ENCODE results near the gene MBNL1. TPM values are rescaled to one million over a fixed set of nuclear protein-coding genes. Genes with fewer than 3 reads are reported as not detected.

The MBNL1 gene
- total and polyA plus RNA-seq, 2 of the 4 experiments (the other 2 are of a cell fraction): 127 to 664 TPM

DNA sequence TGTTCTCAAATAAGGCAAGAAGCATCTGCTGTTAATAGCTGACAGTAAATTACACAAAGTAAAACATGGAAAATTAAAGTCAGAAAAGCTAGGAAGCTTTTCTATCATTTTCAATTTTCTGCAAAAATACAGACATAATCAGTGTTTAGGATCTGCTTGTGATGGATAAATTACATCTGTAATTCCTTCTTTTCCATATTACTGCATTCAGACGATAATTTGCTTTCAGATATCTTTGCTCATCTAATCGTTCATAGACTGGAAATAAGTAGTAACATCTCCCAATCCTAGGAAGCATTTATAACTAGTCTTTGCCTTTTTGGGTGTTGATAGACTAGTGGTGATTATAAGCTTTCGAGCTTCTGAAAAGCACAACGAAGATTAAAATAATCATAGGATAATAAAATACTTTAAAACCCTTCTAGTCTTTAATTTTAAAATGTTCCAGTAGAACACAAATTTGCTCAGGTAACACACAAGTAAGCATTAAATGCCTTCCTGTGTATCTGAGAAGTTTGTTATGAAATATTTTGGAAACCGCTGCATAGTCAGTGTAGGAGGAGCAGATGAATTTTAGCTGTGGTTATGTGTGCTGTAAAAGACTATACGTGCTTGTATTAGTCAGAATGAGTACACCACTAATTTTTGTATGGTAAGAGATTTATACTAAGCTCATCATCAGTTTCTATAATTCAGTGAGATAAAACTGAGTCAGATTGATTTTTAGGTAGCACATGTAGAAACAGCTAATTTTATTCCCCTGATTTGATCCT, 41.0 kb downstream of the MBNL1 start:
- DNase-seq (peak; percentile 83), ATAC-seq (ENCODE audit: low read depth) (peak; percentile 70)
- Histone ChIP-seq H2BK5ac (ENCODE audit: low read depth, low read length, poor library complexity, severe bottlenecking) (peak overlapping the region; percentile 5), H4K5ac (ENCODE audit: low read depth, low read length) (no peak overlapping the region), H3K27ac (ENCODE audit: insufficient read depth, low read length) (no peak overlapping the region), H3K14ac (replicated peaks; ENCODE audit: low read depth, low read length) (no peak overlapping the region), H3K9ac (ENCODE audit: low read depth, low read length) (no peak overlapping the region), H2BK15ac (ENCODE audit: low read depth, low read length) (no peak overlapping the region), H3K56ac (ENCODE audit: extremely low read depth, insufficient read depth, low read length) (no peak overlapping the region; the same call in 1 of the 2 replicates), H2BK20ac (ENCODE audit: low read depth, low read length) (no peak overlapping the region), H3K4me1 (ENCODE audit: control insufficient read depth, insufficient read depth, low read length) (peaks cover 17% of the 10 kb centered on the region), H3K36me3 (ENCODE audit: control insufficient read depth, insufficient read depth, low read length) (peaks cover 1% of the 10 kb centered on the region), H3K9me1 (ENCODE audit: insufficient read depth, low read length) (peaks cover 9% of the 10 kb centered on the region; the same call in 1 of the 2 replicates), H2BK120ac (ENCODE audit: low read depth, low read length) (no peak overlapping the region), H3K4me3 (ENCODE audit: insufficient read depth, low read depth, low read length) (no peak overlapping the region), H3K4me2 (ENCODE audit: low read depth, low read length) (0 out of 2 replicates have a peak overlapping the region, but pooled peaks have one; percentile 16), H3K27me3 (ENCODE audit: control insufficient read depth, insufficient read depth, low read length) (no peaks in the 10 kb centered on the region), H2AK5ac (ENCODE audit: low read depth, low read length) (no peak overlapping the region), H4K8ac (ENCODE audit: low read depth in 2 of 2, low read length in 2 of 2) (no peak overlapping the region; a peak in 1 of 4 replicates), H4K20me1 (ENCODE audit: insufficient read depth, low read length) (peaks cover 28% of the 10 kb centered on the region), H4K91ac (ENCODE audit: insufficient read depth, low read depth, low read length) (no peak overlapping the region), H3K23ac (ENCODE audit: low read depth, low read length) (no peak overlapping the region), H3K4ac (ENCODE audit: low read depth, low read length) (no peak overlapping the region), H2AK9ac (replicated peaks; ENCODE audit: low read depth, low read length, poor library complexity) (no peak overlapping the region), H3K9me3 (ENCODE audit: control insufficient read depth, insufficient read depth, low read length) (no peaks in the 10 kb centered on the region), H2AFZ (replicated peaks; ENCODE audit: low read length, poor library complexity) (no peak overlapping the region), H3K79me1 (ENCODE audit: low read depth in 1 of 2, low read length in 2 of 2) (peaks cover 11 to 49% of the 10 kb centered on the region in 2 experiments; a peak in 2 of 4 replicates), H3K18ac (ENCODE audit: low read depth, low read length) (no peak overlapping the region)
- WGBS, 2 experiments (ENCODE audit: extremely low coverage in 2 of 2, insufficient read length in 1 of 2): no CpG with 5 or more reads among the region's 6 CpGs
- dilution Hi-C loops (cut with HindIII; ENCODE audit: low sequenced_read_pairs, unreplicated experiment) (no loop called here), intact Hi-C loops (cut with micrococcal nuclease) (loop anchor here (10.0 kb wide), 1 partner anchor 135 kb away; no protein-coding TSS in a partner anchor), in situ Hi-C loops (cut with MboI; ENCODE audit: low sequenced_read_pairs) (no loop called here)
- no TSS peak for BruUV-seq (replicated peaks)
- peak; percentile 41; the same call in 1 of the 2 replicates for TF ChIP-seq BHLHE40 (IDR thresholded peaks at IDR 0.05; ENCODE audit: low read depth, low read length)
- no peak for TF ChIP-seq USF2 (IDR thresholded peaks at IDR 0.05; ENCODE audit: low read depth, low read length)
- TF ChIP-seq FOS (IDR thresholded peaks at IDR 0.05; ENCODE audit: low read depth, low read length): 0 out of 2 replicates have a peak, but pooled peaks have one; percentile 31
- peak; percentile 50; the same call in 1 of the 2 replicates for TF ChIP-seq MAFK (IDR thresholded peaks at IDR 0.05; ENCODE audit: low read depth, low read length)
- TF ChIP-seq CEBPB (IDR thresholded peaks at IDR 0.05; ENCODE audit: low read depth, low read length): peak; percentile 13; the same call in 1 of the 2 replicates
- TF ChIP-seq, protein P1, sequence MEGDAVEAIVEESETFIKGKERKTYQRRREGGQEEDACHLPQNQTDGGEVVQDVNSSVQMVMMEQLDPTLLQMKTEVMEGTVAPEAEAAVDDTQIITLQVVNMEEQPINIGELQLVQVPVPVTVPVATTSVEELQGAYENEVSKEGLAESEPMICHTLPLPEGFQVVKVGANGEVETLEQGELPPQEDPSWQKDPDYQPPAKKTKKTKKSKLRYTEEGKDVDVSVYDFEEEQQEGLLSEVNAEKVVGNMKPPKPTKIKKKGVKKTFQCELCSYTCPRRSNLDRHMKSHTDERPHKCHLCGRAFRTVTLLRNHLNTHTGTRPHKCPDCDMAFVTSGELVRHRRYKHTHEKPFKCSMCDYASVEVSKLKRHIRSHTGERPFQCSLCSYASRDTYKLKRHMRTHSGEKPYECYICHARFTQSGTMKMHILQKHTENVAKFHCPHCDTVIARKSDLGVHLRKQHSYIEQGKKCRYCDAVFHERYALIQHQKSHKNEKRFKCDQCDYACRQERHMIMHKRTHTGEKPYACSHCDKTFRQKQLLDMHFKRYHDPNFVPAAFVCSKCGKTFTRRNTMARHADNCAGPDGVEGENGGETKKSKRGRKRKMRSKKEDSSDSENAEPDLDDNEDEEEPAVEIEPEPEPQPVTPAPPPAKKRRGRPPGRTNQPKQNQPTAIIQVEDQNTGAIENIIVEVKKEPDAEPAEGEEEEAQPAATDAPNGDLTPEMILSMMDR (conservative IDR thresholded peaks at IDR 0.05; ENCODE audit: low read depth, low read length): no peak
- POLR2A ChIA-PET (ENCODE audit: unreplicated experiment): no interaction called here
- CTCF ChIA-PET: interaction anchor here (0.7 kb wide), 1 partner anchor 237 kb away, joined by 3 read pairs; no protein-coding TSS in a partner anchor
